Testis (tissue), 3 donors: Measurements from ENCODE around the gene C19orf73. TPM values are rescaled to one million over a fixed set of nuclear protein-coding genes. Genes with fewer than 3 reads are reported as not detected.

Experiments used
- DNase-seq: peaks from one replicate; pipeline ENCODE4 v3.0.0-alpha.2; 2019
- H3K27ac ChIP-seq, 2 donors: fragments of 200-600 bp; sonication (generic); one replicate each; pipeline ENCODE4 v1.5.1; 2019
- H3K27me3 ChIP-seq: fragments of 200-600 bp; sonication (generic); one replicate; pipeline ENCODE4 v1.5.1; 2019
- H3K36me3 ChIP-seq: fragments of 200-600 bp; sonication (generic); one replicate; pipeline ENCODE4 v1.5.1; 2017; ENCODE audit warnings: low read depth; ENCODE audit errors: missing control alignments
- H3K4me1 ChIP-seq: fragments of 200-600 bp; sonication (generic); one replicate; pipeline ENCODE4 v1.5.1; 2019
- H3K4me3 ChIP-seq, 2 donors: fragments of 200-600 bp; sonication (generic); one replicate each; pipeline ENCODE4 v1.5.1; 2017 to 2019
- H3K9me3 ChIP-seq: fragments of 200-600 bp; sonication (generic); one replicate; pipeline ENCODE4 v1.5.1; 2017
- POLR2A ChIP-seq: fragments of 450-650 bp; IDR thresholded peaks from one replicate; pipeline ENCODE4 v1.6.1; 2017; ENCODE audit warnings: antibody characterized with exemption, mild to moderate bottlenecking, moderate library complexity
- WGBS, 2 donors: methylation state at CpG; one replicate each; pipeline ENCODE4 v1.1.5; 2018; 5-methylcytosine and 5-hydroxymethylcytosine counted together
- intact Hi-C: fragments of 100-400 bp; cut with DNase I; formaldehyde crosslinking; loops from one replicate; pipeline ENCODE4 v1.15.1; 2023; ENCODE audit warnings: low total_unique reads
- polyA plus RNA-seq: library from polyadenylated mRNA; stranded (reverse); fragments of 350-450 nt; fragmentation: Illumina TruSeq; extraction: RNeasy Lipid Tissue Mini Kit (QIAGEN cat#74804); gene quantifications from one replicate; pipeline ENCODE4 v1.2.3, GENCODE V29; 2014; ENCODE audit warnings: low read depth, low replicate concordance; ENCODE audit not compliant: insufficient read depth
- total RNA-seq, 2 donors: library from RNA; depleted of rRNA; stranded (reverse); fragments of >200 nt; gene quantifications; one replicate each; pipeline ENCODE4 v1.2.3, GENCODE V29; 2016
- TF ChIP-seq, protein P1 (sequence below), 3 experiments: fragments of 450-650 bp in 2 of 3; fragments of 200-600 bp in 1 of 3; sonication (generic) in 1 of 3; IDR thresholded peaks; one replicate each; pipeline ENCODE4 v1.5.1; 2016 to 2019; ENCODE audit warnings: antibody characterized with exemption in 3 of 3, mild to moderate bottlenecking in 2 of 3, moderate library complexity in 1 of 3

C19orf73 gene
- total and polyA plus RNA-seq, 3 donors from 2014 or later = 1.5 to 8.5 (median 4.0) TPM

DNA sequence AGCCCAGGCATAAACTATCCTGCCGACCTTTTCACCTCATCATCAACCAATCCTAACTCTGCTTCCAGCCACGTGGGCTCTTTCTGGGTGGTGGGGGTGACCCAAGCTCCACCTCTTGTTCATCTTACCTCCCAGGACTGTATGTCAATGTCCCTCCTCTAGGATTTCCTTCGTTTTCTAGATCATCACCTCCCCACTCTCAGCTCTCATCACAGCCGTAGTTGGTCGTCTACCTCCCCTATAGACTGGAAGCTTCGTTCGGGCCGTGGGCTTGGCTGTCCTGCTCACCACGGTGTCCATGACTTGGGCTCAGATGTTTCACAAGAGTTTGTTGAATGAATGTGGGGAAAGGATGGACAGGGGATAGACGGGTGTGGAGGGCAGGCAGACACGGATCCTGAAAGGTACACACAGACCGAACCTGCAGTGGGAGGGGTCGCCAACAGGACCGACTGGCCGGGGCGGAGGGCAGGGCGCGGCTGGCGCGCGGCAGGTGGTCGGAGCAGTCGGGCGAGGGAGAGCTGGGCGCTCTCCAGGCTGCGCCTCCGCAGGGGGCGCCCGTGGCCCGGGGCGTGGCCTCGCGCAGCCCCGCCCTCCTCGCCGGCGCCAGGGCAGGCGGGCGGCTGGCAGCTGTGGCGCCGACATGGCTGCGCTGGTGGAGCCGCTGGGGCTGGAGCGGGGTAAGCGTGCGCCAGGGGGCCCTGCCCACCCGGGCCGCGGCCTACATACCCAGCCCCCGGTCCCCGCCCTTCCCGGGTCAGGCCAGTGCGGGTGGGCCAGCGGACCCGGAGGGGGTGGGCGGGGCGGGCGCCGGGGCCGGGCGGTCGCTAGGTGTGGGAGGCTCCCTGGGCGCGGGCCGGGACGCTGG, 4.9 kb downstream of the C19orf73 start, which contains the start of gene LIN7B:
Gene LIN7B, plus strand, starts transcription at position 609 of the 868 bp plus-strand sequence. Its CDS starts 35 bp downstream, at position 644.
- H3K36me3 ChIP-seq = no peaks in the 10 kb centered on the region
- peak within 1 kb of the TSS; percentile 83 to 90 for H3K4me3 ChIP-seq
- TF ChIP-seq POLR2A = no peak
- TF ChIP-seq, protein P1, sequence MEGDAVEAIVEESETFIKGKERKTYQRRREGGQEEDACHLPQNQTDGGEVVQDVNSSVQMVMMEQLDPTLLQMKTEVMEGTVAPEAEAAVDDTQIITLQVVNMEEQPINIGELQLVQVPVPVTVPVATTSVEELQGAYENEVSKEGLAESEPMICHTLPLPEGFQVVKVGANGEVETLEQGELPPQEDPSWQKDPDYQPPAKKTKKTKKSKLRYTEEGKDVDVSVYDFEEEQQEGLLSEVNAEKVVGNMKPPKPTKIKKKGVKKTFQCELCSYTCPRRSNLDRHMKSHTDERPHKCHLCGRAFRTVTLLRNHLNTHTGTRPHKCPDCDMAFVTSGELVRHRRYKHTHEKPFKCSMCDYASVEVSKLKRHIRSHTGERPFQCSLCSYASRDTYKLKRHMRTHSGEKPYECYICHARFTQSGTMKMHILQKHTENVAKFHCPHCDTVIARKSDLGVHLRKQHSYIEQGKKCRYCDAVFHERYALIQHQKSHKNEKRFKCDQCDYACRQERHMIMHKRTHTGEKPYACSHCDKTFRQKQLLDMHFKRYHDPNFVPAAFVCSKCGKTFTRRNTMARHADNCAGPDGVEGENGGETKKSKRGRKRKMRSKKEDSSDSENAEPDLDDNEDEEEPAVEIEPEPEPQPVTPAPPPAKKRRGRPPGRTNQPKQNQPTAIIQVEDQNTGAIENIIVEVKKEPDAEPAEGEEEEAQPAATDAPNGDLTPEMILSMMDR (IDR thresholded peaks at IDR 0.05) = peak in 2 of 3 experiments; percentile 38 to 42
- H3K9me3 ChIP-seq = no peaks in the 10 kb centered on the region
- DNase-seq = peak; percentile 61
- WGBS, 2 donors = 1% methylated on average over 26 to 48 of the region's 66 CpGs
- H3K27ac ChIP-seq = peak within 1 kb of the TSS; percentile 81 to 85
- H3K27me3 ChIP-seq = no peaks in the 10 kb centered on the region
- peaks cover 23% of the 10 kb centered on the region for H3K4me1 ChIP-seq
- intact Hi-C loops = no loop called here

DNA sequence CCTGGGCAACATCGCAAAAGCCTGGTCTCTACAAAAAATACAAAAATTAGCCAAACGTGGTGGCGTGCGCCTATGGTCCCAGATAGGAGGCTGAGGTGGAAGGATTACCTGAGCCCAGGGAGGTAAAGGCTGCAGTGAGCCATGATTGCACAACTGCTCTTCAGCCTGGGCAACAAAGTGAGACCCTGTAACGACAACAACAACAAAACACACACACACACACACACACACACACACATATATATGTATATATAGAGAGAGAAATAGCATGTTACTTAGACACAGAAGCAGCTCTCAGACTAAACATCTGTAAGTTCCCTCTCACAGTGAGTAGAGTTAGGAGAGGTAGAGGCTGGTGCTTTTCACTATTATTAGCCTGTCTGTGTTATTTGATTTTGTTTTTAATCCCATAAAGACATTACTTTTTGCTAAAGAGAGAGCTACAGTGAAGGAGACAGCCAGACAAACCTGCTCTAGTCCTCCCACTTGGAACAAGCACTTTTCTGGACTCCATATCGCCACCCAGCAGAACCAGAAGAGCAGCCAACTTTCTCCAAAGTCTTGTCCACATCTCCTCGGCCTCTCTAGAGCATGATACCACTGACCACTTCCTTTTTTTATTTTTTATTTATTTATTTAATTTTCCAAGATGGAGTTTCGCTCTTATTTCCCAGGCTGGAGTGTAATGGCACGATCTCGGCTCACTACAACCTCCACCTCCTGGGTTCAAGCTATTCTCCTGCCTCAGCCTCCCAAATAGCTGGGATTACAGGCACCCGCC, 7.5 kb downstream of the C19orf73 start:
- DNase-seq = no peak
- H3K4me1 ChIP-seq = peaks cover 13% of the 10 kb centered on the region
- H3K27me3 ChIP-seq = no peaks in the 10 kb centered on the region
- 77 to 80% methylated on average over 11 of the region's 11 CpGs for WGBS, 2 donors
- H3K9me3 ChIP-seq = no peaks in the 10 kb centered on the region
- no peaks in the 10 kb centered on the region for H3K36me3 ChIP-seq
- H3K4me3 ChIP-seq = no peak overlapping the region
- H3K27ac ChIP-seq = peak overlapping the region in 1 of 2 donors; percentile 82
- TF ChIP-seq POLR2A = no peak
- TF ChIP-seq, protein P1 (IDR thresholded peaks at IDR 0.05) = no peak
- intact Hi-C loops = no loop called here

DNA sequence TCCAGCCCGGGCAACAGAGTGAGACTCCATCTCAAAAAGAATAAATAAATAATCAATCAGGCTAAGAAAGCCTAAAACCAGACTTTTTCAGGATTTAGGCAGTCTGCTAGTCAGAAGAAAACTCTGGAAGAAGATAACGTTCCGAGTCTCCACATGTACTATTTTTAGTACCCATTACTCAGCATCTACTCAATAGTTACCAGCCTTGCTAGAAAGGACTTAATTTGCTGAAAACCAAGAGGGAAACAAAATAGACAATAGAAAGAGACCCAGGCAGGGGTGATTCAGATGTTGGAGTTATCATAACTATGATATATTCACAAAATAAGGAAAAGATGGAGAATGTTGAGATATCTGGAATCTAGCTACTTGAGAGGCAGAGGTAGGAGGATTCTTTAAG, 8.4 kb downstream of the C19orf73 start:
- H3K27ac ChIP-seq = peak overlapping the region; percentile 55 to 82
- TF ChIP-seq, protein P1 (IDR thresholded peaks at IDR 0.05) = no peak
- TF ChIP-seq POLR2A = no peak
- no peak for DNase-seq
- no peak overlapping the region for H3K4me3 ChIP-seq
- intact Hi-C loops = no loop called here
- no peaks in the 10 kb centered on the region for H3K36me3 ChIP-seq
- peaks cover 13% of the 10 kb centered on the region for H3K4me1 ChIP-seq
- H3K9me3 ChIP-seq = no peaks in the 10 kb centered on the region
- no peaks in the 10 kb centered on the region for H3K27me3 ChIP-seq
- 37 to 38% methylated on average over 3 of the region's 3 CpGs for WGBS, 2 donors

DNA sequence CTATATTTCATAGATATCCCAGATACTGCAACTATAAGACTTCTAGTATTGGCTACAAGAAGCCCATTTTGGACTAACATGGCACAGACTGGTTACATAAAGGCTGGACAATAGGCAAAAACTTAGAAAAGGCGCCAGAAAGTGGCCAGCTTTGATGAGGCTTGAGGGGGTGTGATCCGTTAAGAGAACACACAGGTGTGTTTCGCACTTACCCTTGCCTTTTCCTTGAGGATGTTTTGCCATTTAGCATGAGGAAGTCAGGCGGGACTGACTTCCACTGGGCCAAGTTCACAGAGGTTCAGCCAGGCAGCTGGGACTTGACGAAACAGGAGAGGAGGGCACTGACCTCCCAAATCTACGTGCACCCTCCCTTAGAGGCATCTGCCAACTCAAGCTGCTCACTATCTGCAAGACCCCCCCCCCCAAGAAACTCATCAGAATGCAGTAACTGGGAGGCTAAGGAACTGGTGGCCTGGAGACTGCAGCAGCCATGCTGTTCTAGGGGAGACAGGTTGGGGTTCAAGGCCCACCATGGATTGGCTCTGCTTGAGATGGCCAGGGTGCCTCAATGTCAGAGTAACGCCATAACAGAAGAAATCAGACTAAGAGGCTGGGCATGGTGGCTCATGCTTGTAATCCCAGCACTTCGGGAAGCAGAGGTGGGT, 9.2 kb downstream of the C19orf73 start:
- Histone ChIP-seq H3K9me3 (no peaks in the 10 kb centered on the region), H3K27ac (peak overlapping the region in 1 of 2 donors; percentile 82), H3K36me3 (no peaks in the 10 kb centered on the region), H3K27me3 (no peaks in the 10 kb centered on the region), H3K4me3 (no peak overlapping the region), H3K4me1 (peaks cover 13% of the 10 kb centered on the region)
- intact Hi-C loops = no loop called here
- no peak for TF ChIP-seq POLR2A
- TF ChIP-seq, protein P1 (IDR thresholded peaks at IDR 0.05) = no peak
- DNase-seq = no peak
- WGBS, 2 donors = 77 to 80% methylated on average over 8 of the region's 8 CpGs
